CD4-positive, alpha-beta T cell treated with Interleukin-4 for 1 hour (primary cell): ENCODE data around the gene LRRC74B.
"Not testable (repeated sequence)": the region's sequence is repeated elsewhere in the genome, so short reads cannot be mapped to it uniquely, and the experiment has no call there.

Experiments used
- DNase-seq, 2 donors: peaks; one replicate each; pipeline ENCODE4 v3.0.0-alpha.2; 2020 to 2022

LRRC74B gene

DNA sequence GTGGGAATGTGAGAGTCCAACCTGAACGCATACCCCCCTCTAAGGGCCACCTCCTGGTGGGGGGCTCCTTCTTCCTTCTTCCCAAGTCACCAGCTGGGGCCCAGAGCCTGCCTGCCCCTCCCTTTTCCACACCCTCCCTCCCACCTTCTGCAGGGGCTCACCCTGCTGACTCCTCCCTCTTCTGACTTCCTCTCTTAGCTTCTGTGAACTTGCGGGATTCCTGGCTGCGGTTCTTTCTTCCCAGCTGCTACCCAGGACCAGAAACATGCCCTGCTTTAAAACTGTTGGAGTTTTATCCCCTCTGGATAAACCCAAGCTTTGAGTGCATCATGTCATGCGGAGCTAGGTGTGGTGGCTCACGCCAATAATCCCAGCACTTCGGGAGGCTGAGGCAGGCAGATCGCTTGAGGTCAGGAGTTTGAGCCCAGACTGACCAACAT is 10.2 kb downstream of the LRRC74B start:
- no peak for DNase-seq

- not testable (repeated sequence) for DNase-seq
Observed at GRCh38 chr22:21060363-21060762, 14.6 kb downstream of the LRRC74B start.

DNA sequence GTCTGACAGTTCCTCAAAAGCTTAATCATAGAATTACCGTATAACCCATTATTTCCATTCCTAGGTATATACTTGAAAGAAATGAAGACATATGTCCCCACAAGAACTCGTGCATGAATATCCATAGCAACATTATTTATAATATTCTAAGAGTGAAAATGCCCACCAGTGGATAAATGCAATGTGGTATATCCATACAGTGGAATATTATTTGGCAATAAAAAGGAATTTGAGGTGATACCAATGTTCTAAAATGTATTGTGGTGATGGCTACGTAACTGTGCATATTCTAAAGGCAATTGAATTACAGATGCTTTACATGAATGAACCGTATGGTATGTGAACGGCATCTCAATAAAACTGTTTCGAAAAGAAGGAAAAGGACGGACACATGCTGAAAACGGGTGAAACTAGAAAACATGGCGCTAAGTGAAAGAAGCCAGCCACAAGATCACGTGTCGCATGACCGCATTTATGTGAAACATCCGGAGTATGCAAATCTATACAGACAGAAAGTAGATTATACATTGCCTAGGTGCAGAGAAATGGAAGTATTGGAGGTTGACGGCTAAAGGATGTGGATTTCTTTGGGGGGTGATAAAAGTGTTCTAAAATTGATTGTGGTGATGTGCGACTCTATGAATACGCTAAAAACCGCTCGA is 16.0 kb downstream of the LRRC74B start:
- DNase-seq: not testable (repeated sequence)

DNA sequence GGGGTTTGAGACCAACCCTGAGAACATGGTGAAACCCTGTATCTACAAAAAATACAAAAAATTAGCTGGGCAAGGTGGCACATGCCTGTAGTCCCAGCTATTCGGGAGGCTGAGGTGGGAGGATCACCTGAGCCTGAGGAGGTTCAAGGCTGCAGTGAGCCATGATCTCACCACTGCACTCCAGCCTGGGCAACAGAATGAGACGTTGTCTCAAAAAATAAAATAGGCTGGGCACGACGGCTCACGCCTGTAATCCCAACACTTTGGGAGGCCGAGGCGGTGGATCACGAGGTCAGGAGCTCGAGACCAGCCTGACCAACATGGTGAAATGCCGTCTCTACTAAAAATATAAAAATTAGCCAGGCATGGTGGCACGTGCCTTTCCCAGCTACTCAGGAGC is 18.7 kb downstream of the LRRC74B start:
- DNase-seq: not testable (repeated sequence)

DNA sequence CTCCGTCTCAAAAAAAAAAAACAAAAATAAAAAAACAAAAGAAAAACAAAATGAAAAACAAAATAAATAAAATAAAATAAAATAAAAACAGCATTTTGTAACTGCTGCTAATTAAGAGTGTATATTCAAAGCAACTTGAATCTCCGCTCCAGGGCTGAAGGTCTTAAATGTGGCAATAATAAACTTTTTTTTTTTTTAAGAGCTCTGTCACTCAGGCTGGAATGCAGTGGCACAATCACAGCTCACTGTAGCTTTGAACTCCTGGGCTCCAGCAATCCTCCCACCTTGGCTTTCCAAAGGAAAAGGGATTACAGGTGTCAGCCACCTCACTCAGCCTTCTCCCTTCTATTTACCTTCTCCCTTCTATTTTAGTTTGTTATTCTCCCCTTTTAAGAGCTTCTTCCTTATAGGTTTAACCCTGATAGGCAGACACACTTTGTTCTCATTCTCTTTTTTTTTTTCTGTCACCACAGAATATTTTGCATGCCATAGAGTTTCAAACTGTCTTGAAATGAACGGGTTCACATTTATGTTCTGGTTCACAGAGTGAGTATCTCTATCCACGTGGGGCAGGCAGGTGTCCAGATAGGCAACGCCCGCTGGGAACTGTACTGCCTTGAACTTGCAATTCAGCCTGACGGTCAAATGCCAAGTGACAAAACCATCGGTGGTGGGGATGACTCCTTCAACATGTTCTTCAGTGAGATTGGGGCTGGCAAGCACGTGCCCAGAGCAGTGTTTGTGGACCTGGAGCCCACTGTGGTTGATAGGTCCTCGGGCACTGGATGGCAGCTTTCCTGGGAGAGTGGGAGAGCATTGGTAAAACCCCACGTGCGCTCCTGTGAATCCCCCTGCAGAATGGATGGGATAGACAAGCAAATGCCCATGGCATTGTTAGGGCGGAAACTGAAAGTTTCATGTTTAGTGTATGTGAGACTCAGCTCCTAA is 19.4 kb downstream of the LRRC74B start:
- DNase-seq: no peak

- no peak for DNase-seq
Observed at GRCh38 chr22:21067075-21067900, 21.5 kb downstream of the LRRC74B start.

DNA sequence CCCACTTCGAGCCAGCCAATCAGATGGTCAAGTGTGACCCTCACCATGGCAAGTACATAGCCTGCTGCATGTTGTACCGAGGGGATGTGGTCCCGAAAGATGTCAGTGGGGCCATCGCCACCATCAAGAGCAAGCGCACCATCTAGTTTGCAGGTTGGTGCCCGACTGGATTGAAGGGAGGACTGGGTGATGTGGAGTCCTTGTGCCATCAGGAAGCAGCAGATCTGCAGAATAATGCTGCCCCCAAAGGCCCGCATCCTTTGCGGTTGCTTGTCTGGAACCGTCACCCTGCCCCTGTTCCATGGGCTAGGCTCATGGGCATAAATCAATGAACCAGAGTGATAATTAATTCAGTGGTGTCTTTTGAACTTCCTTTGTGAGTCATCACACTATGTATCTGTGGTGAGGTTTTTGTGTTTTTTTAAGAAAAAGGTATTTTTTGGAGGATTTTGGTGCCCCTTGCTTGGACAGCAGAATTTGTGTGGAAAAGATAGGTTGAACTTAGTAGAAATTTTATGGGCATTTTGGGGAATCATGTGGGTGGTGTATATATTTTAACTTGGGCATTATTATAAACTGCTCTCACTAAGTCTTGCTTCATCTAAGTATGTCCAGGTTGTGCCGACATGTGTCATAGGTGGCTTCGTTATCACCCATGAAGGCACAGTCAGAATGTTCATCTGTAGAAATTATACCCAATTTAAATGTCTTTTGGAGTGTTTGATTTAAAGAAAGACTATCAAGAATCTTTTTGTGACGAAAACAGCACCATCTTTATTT is 22.3 kb downstream of the LRRC74B start:
- no peak for DNase-seq

GRCh38 chr22:21068681-21069276 is 23.0 kb downstream of the LRRC74B start:
- no peak for DNase-seq

DNA sequence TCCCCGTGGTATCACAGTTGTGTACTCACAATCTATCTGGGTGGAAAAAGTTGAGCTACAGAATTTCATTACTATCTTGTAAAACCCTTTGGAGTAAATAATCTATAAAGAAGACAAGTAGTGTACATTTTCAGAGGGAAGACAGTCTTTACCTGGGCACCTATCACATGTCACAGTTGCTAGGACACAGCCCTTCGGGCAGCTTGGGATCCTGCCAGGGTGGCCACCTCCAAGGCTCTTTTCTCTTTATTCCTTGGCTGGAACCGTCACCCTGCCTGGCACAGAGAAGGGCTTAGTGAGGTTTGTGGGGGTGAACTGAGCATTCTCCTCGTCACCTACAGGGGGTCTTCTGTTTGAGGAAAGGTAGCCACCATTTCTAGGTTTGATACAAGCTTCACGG is 23.6 kb downstream of the LRRC74B start:
- no peak for DNase-seq

DNA sequence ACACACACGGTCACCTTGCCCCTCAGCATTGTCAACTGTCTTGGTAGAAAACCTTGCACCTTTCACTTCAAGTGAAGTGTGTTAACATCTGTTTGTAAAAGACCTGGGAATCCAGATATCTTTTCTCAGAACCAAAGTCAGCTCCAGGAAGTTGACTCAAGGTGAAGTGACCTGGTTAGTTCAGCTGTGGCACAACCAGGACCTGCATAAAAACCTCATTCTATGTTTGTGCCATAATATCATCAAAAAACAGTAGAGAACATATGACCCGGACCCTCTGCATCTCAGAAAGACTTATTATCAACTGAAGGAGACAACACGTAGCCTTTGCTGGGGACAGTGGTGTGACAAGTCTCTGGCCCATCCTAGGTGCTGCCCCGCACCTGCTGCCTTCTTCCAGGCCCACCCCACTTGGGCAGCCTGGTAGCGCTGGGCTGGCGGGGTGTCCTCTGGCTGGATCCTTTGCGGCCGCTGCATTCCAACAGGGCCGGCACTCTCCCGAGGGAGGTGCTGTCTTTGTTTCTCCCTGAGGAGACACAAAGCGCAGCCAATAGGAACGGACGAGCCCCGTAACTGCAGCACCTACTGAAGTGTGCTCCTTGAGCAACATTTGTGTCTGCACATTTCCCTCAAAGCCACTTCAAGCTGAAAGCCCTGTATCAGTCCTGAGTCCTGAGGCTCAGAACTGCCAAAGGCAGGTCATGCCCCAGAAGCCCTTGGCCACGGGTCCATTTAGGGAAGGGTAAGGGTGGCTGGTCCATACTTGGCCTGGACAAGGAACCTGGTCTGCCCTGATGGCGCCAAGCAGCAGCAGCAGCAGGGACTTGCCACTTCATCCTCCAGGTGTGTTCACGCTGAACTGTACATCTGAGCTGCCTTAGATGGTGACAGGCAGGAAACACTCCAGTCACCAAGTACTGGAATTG is 25.2 kb downstream of the LRRC74B start:
- DNase-seq: no peak

DNA sequence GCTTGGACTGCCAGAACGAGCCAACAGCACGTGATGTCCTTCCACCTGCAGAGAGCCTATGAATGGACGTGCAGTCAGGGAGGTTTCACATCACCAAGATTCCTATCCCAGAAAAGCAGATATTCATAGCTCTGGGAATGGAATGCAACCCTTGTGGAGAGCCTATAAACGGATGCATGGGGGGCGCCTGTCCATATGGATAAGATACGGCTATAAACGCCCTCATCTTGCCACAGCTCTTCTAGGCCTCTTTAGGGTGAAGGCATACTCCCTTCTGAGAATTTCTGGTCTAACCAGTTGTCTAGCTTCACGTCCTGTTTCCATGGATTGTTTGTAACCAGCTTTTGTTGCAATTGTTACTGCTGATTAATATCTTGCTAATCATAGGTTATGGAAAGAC is 26.1 kb downstream of the LRRC74B start:
- DNase-seq: not testable (repeated sequence)

- DNase-seq: no peak
Observed at GRCh38 chr22:21073023-21073422, 27.3 kb downstream of the LRRC74B start.

GRCh38 chr22:21073482-21073881 is 27.7 kb downstream of the LRRC74B start:
- no peak for DNase-seq

- DNase-seq: peak in 1 of 2 donors; percentile 43
Observed at GRCh38 chr22:21074102-21074715, 28.5 kb downstream of the LRRC74B start.

DNA sequence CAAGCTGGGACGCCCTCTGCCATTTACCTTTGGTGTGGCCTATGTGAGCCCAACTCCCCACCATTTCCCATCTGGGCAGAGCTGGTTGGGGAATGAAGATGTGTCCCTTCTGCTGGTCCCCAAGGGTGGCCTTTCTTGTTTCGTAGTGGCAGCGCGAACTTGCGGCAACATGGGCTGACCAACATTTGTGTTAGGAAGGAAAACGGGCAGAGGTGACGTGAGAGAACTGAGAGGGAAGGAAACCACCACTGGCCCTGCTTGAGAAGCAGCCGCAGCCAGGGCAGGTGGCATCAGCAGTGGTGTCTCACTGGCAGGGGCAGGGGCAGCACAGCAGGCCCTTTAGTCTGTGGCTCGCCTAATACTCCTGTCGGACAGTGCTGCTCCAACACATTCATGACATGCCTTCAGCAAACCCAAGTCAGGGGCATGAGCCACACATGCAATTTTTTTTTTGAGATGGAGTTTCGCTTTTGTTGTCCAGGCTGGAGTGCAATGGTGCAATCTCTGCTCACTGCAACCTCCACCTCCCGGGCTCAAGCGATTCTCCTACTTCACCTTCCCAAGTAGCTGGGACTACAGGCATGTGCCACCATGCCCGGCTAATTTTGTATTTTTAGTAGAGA is 29.9 kb downstream of the LRRC74B start:
- no peak for DNase-seq

GRCh38 chr22:21076912-21077625 is 31.3 kb downstream of the LRRC74B start:
- no peak for DNase-seq

GRCh38 chr22:21077884-21078508 is 32.2 kb downstream of the LRRC74B start:
- DNase-seq: no peak

DNA sequence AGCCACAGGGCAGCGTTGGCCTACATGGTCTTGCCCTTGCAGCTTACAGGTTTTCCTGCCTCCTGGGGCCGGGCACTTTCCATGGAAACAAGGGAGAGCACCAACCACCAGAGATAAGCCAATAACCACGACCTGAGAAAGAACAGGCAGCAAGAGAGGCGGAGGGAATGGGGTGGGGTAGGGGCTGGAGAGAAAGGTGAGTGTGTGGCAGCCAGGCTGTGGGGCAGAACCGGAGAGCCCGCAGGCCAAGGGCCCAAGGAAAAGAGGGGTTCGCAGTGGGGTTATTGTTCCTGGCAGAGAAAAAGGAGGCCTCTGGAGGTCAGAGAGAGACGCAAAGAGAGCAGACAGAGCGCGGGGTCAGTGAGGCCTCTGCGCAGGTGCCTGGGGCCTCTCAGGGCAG is 33.2 kb downstream of the LRRC74B start:
- no peak for DNase-seq

GRCh38 chr22:21079493-21079892 is 33.7 kb downstream of the LRRC74B start:
- no peak for DNase-seq
